Measurements from ENCODE around the gene ANKRD39. TPM values are rescaled to one million over a fixed set of nuclear protein-coding genes. Genes with fewer than 3 reads are reported as not detected.
A peak's percentile ranks its signal among the peaks of the same experiment; 100 is the strongest.

Gene ANKRD39
- total RNA-seq, 2 experiments from 2014 or later = 25.0 to 27.3 TPM

DNA sequence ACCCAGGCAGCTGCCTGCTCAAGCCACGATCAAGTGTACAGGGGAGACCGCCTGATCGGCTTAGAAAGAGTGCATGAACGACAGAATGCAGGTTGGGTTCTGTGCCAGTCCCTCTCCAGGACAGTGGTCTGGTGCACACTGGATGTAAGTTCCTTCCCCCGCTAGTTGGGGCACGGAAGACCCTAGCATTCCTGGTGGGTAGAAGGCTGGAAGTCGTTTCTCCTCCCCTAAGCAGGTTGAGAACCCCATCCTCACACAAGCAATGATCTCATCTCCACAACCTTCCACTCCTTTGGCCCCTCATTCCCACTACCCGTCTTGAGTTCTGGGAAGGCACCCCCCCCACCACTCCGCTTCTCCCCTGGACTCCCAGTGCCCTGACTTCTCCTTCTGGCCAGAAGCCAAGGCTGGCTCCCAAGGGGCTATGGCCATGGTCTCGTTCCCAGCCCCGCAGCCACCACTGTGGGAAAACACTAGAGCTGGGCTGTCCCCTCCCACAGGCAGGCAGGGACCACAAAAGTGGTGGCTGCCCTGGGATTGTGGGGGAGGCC is 1.4 kb upstream of the ANKRD39 start:
- intact Hi-C loops (cut with micrococcal nuclease) = loop anchor here (5.0 kb wide), 2 partner anchors 97 to 222 kb away; partner anchors contain the start of genes CNNM4 and KANSL3
- Mint-ChIP-seq H3K4me3 (peak overlapping the region; percentile 86), H3K4me1 (ENCODE audit: low read depth) (peaks cover 33% of the 10 kb centered on the region), H3K27ac (no peak overlapping the region), H3K27me3 (ENCODE audit: low read depth) (no peaks in the 10 kb centered on the region), H3K36me3 (ENCODE audit: low read depth) (peaks cover 7% of the 10 kb centered on the region), H3K9me3 (no peaks in the 10 kb centered on the region)
- CTCF ChIA-PET = interaction anchor here (1.9 to 10.4 kb wide), 4 partner anchors 9 to 102 kb away, joined by 14 to 214 read pairs (median 20); no protein-coding TSS in a partner anchor
- DNase-seq = no peak

DNA sequence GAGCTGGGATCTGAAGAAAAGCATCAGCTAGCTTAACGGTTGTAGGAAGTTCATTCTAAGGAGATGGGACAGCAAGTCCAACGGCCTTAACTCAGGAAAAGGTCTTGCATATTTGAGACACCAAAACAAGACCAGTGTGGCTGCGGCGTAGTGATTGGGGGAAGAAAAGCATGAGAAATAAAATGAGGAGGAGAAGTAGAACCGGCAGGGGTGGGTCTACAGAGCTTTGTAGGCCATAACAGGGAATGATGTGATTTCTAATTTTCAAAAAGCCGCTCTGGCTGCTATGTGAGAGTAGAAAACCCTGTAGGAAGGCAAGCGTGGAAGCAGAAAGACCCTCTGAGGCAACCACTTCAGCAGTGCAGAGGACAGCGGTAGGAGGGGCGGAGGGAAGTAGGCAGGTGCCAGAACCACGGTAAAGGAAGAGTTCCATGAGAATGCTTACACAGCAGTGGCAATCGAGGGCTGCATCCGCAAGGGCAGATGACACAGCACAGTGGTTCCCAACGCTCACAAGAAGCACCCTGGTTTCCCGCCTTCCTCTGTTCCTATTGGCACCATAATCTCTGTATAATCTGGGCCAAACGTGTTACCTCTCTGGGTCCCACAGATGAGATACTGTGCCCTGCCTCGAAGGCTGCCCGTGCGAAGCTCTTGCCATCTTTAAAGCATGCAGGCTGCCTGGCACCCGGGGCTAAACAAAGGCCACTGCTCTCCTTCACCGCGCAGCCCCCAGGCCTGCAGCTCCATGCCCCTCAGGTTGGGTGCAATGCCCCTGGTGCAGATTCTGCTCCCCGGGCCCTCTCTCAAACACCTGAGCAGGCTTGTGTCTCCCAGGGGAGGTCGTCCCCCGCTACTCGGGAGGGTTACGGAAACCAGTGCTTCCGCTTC is 795 bp downstream of the ANKRD39 start:
- Mint-ChIP-seq H3K9me3 (no peaks in the 10 kb centered on the region), H3K27ac (peak overlapping the region; percentile 71), H3K36me3 (ENCODE audit: low read depth) (peaks cover 16% of the 10 kb centered on the region), H3K4me3 (peak overlapping the region; percentile 86), H3K27me3 (ENCODE audit: low read depth) (no peaks in the 10 kb centered on the region), H3K4me1 (ENCODE audit: low read depth) (peaks cover 34% of the 10 kb centered on the region)
- intact Hi-C loops (cut with micrococcal nuclease) = loop anchor here (5.0 kb wide), 2 partner anchors 95 to 220 kb away; partner anchors contain the start of genes CNNM4 and KANSL3
- CTCF ChIA-PET = interaction anchor here (0.6 to 10.4 kb wide), 39 partner anchors 8 to 264 kb away, joined by 3 to 214 read pairs (median 5); partner anchors contain the start of genes ANKRD23 and ANKRD36
- peak; percentile 65 for DNase-seq

DNA sequence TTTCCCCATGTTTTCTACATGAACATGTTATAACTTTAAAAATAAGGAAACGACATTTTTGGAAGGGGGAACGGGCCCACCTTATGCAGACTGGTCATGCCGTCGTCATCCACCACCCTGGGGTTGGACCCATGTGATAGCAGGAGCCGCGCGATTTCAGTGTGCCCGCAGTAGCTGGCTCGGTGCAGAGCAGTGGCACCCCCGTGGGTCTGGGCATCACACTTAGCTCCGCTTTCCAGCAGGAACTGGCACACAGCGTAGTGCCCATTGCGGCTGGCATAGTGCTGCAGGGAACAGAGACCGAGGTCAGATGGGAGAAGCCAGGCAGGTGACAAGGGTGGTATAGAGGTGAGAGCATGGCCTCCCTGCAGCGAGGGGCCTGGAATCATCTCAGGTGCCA is 4.5 kb downstream of the ANKRD39 start:
- CTCF ChIA-PET = interaction anchor here (2.6 kb wide), 1 partner anchor 98 kb away, joined by 22 read pairs; no protein-coding TSS in a partner anchor
- H3K36me3 Mint-ChIP-seq (ENCODE audit: low read depth) = peaks cover 21% of the 10 kb centered on the region
- no peaks in the 10 kb centered on the region for H3K9me3 Mint-ChIP-seq
- H3K27ac Mint-ChIP-seq = no peak overlapping the region
- H3K4me3 Mint-ChIP-seq = no peak overlapping the region
- intact Hi-C loops (cut with micrococcal nuclease) = no loop called here
- H3K27me3 Mint-ChIP-seq (ENCODE audit: low read depth) = no peaks in the 10 kb centered on the region
- peaks cover 16% of the 10 kb centered on the region for H3K4me1 Mint-ChIP-seq (ENCODE audit: low read depth)
- DNase-seq = no peak

DNA sequence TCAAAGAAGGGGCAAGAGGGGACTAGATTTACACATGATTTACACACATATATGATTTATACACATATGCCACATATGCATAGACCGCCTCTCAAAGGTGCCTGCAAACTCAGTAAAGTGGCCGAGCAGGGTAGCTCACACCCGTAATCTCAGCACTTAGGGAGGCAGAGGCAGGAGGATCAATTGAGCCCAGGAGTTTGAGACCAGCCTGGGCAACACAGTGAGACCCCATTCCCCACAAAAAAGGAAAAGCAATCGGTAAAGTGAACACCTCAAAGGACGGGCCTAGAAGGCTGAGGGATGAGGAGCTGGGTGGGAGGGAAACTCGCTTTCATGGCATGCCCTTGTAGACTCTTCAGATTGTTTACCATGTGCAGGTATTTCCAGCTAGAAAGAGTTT is 5.1 kb downstream of the ANKRD39 start:
- CTCF ChIA-PET = interaction anchor here (0.9 to 2.6 kb wide), 2 partner anchors 89 to 98 kb away, joined by 5 to 22 read pairs; no protein-coding TSS in a partner anchor
- no peaks in the 10 kb centered on the region for H3K9me3 Mint-ChIP-seq
- no peak for DNase-seq
- H3K36me3 Mint-ChIP-seq (ENCODE audit: low read depth) = peaks cover 21% of the 10 kb centered on the region
- no peak overlapping the region for H3K4me3 Mint-ChIP-seq
- H3K27me3 Mint-ChIP-seq (ENCODE audit: low read depth) = no peaks in the 10 kb centered on the region
- H3K27ac Mint-ChIP-seq = no peak overlapping the region
- intact Hi-C loops (cut with micrococcal nuclease) = no loop called here
- H3K4me1 Mint-ChIP-seq (ENCODE audit: low read depth) = peaks cover 16% of the 10 kb centered on the region

DNA sequence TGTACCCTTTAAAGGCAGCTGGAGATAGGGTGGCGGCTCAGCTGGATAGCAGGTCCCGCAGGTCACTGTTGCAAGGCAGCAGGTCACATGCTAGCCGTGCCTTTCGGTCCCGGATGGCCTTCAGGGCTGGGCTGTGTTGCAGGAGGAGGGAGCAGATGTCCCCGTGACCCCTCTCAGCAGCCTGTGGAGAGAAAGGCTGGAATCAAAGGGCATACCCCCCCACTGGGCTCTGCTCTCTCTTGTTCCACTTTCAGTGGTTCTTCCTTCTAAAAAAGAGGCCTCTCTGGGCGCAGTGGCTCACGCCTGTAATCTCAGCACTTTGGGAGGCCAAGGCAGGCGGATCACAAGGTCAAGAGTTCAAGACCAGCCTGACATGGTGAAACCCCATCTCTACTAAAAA is 9.6 kb downstream of the ANKRD39 start:
- no peaks in the 10 kb centered on the region for H3K4me1 Mint-ChIP-seq (ENCODE audit: low read depth)
- peaks cover 21% of the 10 kb centered on the region for H3K36me3 Mint-ChIP-seq (ENCODE audit: low read depth)
- no peak overlapping the region for H3K27ac Mint-ChIP-seq
- H3K27me3 Mint-ChIP-seq (ENCODE audit: low read depth) = no peaks in the 10 kb centered on the region
- no peak for DNase-seq
- intact Hi-C loops (cut with micrococcal nuclease) = no loop called here
- no peaks in the 10 kb centered on the region for H3K9me3 Mint-ChIP-seq
- no peak overlapping the region for H3K4me3 Mint-ChIP-seq
- CTCF ChIA-PET = interaction anchor here (2.1 kb wide), 1 partner anchor 10 kb away, joined by 9 read pairs; the partner anchor contains the start of gene ANKRD39

DNA sequence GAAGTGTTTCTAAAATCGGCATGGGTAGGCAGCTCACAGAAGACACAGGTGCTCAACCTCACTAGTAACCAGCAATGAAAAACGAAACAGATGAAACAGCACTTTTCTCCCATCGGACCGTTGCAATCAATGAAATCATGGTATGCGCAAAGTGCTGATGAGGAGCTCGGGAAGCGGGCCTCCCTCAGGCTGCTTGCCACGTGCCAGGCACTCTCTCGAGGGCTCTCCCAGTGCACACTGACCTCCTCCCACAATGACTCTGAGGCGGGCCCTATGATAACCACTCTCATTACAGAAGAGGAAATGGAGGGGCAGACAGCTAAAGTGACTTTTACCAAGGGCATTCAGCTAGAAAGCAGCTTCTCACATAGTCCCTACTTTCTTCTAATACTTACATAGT is 10.2 kb downstream of the ANKRD39 start:
- H3K4me3 Mint-ChIP-seq = no peak overlapping the region
- H3K36me3 Mint-ChIP-seq (ENCODE audit: low read depth) = peaks cover 15% of the 10 kb centered on the region
- DNase-seq = no peak
- CTCF ChIA-PET = interaction anchor here (0.6 to 2.1 kb wide), 3 partner anchors 10 to 103 kb away, joined by 3 to 9 read pairs (median 4); partner anchors contain the start of gene ANKRD39
- intact Hi-C loops (cut with micrococcal nuclease) = no loop called here
- H3K27ac Mint-ChIP-seq = no peak overlapping the region
- H3K27me3 Mint-ChIP-seq (ENCODE audit: low read depth) = no peaks in the 10 kb centered on the region
- no peaks in the 10 kb centered on the region for H3K9me3 Mint-ChIP-seq
- no peaks in the 10 kb centered on the region for H3K4me1 Mint-ChIP-seq (ENCODE audit: low read depth)

DNA sequence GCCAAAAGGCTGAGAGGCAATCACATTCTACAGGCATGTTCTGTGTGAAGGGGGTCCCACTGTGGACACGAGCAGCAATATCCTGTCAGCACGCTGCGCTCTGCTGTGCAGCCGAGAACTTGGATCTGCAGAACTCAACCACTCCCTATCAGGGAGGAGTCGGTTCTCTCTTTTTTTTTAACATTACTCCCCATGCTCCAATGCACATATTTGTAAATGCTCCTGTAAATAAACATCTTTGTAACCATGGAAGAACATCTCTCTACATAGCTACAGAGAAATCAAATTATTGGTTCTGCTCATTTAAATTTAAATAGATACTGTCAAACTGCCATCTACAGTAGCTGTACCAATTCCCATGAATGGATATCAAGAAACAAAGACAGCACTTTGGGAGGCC is 11.0 kb downstream of the ANKRD39 start:
- no peak for DNase-seq
- CTCF ChIA-PET = no interaction called here
- intact Hi-C loops (cut with micrococcal nuclease) = no loop called here
- no peaks in the 10 kb centered on the region for H3K4me1 Mint-ChIP-seq (ENCODE audit: low read depth)
- no peak overlapping the region for H3K27ac Mint-ChIP-seq
- no peaks in the 10 kb centered on the region for H3K27me3 Mint-ChIP-seq (ENCODE audit: low read depth)
- no peaks in the 10 kb centered on the region for H3K9me3 Mint-ChIP-seq
- H3K4me3 Mint-ChIP-seq = no peak overlapping the region
- peaks cover 14% of the 10 kb centered on the region for H3K36me3 Mint-ChIP-seq (ENCODE audit: low read depth)

DNA sequence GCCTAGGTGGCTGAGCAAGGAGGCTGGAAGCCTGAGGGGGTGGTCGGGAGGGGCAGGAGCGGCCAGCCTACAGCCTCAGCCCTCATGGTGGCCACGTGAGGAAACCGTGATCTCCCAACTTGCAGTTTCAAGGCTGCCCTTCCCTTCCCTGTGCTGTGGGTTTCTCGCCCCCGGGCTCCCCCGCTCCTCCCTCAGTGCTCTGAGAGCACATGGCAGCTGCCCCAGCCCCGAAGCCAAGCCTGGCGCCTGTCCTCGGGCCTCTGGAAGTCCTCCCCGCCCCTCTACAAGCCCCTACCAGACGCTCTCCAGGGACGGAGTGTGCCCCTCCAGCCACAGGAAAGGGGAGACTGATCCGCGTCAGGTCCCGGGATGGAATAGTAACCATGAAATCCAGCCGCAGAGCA is 13.4 kb downstream of the ANKRD39 start:
- no peaks in the 10 kb centered on the region for H3K27me3 Mint-ChIP-seq (ENCODE audit: low read depth)
- no peak overlapping the region for H3K27ac Mint-ChIP-seq
- intact Hi-C loops (cut with micrococcal nuclease) = no loop called here
- no peaks in the 10 kb centered on the region for H3K9me3 Mint-ChIP-seq
- H3K4me3 Mint-ChIP-seq = no peak overlapping the region
- no peak for DNase-seq
- CTCF ChIA-PET = interaction anchor here (1.1 to 1.7 kb wide), 2 partner anchors 13 to 17 kb away, joined by 3 to 8 read pairs; partner anchors contain the start of gene ANKRD39
- peaks cover 6% of the 10 kb centered on the region for H3K4me1 Mint-ChIP-seq (ENCODE audit: low read depth)
- H3K36me3 Mint-ChIP-seq (ENCODE audit: low read depth) = peaks cover 16% of the 10 kb centered on the region

DNA sequence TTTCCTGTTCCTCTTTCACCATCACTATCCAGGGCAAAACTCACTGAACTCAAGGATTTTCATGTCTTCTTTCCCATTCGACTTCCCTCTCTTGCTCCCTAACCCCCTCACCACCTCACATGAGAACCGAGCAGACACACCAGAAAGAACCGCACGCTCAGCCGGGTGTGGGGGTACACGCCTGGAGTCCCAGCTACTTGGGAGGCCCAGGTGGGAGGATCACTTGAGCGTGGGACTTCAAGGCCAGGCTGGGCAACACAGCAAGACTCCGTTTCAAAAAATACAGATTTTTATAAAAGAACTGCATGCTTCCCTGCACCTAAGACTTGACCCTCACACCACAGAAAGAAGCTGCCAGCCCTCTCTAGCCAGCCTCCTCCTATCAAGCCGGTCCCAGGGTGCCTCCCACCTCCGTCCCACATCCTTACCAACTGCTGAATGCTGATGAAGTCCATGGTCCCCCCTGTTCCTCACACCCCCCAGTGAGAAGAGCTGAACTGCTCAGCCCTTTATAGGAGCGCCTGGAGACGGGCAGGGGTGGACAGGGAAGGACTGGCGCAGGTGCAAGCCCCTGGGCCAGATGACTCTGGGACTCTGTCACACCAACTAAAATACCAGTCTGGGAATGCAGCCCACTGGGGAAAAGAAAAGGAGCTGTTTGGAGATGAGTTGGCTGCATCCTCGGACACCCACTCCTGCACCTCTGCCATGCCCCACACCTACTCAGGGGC is 14.1 kb downstream of the ANKRD39 start, which contains the start of gene ANKRD23:
TSS of gene ANKRD23 (minus strand) at position 484 of the 731 bp plus-strand sequence. CDS start at position 455, 29 bp downstream.
- Mint-ChIP-seq H3K27ac (peak within 1 kb of the TSS; percentile 34), H3K27me3 (ENCODE audit: low read depth) (no peaks in the 10 kb centered on the region), H3K4me3 (no peak within 1 kb of the TSS), H3K36me3 (ENCODE audit: low read depth) (peaks cover 18% of the 10 kb centered on the region), H3K9me3 (no peaks in the 10 kb centered on the region), H3K4me1 (ENCODE audit: low read depth) (peaks cover 11% of the 10 kb centered on the region)
- CTCF ChIA-PET = interaction anchor here (1.1 to 1.7 kb wide), 2 partner anchors 14 to 16 kb away, joined by 3 to 8 read pairs; partner anchors contain the start of gene ANKRD39
- DNase-seq = no peak
- intact Hi-C loops (cut with micrococcal nuclease) = no loop called here

DNA sequence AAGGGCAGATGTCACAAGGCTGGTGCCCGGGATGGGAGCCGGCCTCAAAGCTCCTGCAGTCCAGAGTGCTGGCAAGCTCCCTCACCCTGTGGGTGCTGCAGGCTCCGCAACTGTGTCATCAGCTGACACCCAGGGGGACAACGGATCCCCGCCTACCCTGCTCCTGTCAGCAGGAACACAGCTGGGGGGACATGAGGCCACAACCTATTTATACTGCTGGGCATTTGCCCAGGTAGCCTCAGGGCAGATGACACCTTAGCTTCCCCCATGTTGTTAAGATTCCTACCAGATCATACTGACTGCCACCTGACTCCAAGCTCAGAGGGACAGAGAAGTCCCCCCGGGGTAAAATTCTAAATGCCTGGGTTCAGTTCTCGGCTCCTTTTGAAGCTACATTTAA is 15.2 kb downstream of the ANKRD39 start:
- intact Hi-C loops (cut with micrococcal nuclease) = no loop called here
- Mint-ChIP-seq H3K4me3 (no peak overlapping the region), H3K27me3 (ENCODE audit: low read depth) (no peaks in the 10 kb centered on the region)

DNA sequence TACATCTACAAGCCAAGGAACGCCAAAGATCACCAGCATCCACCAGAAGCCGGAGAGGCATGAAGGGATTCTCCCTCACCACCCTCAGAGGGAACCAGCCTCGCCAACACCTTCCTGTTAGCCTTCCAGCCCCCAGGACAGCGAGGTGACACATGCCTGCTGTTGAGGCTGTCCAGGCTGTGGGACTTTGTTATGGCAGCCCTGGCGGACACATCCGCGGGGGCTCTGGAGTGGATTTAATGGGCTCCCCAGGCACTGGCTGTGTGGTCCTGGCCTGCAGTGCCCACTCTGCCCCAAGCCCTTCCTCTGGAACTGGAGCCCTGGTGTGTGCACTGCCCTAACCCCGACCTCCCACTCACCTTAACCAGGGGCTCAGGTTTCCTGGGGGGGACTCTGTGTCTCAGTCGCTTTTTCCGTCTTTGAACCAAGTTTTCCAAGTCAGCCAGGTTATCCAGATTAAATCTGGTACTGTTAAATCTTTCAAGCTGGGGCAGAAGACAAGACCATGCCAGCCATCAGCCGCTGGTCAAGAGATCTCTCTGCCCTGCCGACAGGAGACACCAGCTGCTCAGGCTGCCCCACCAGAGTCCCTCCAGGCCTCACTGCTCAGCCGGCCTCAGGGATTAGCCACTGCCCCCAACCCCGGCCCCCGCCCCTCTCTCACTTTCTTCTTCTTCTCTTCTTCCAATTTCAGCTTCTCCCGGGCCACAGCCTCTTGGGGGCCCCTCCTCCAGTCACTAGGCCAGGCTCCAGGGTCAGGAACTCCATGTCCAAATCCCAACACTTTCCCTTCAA is 15.9 kb downstream of the ANKRD39 start:
- intact Hi-C loops (cut with micrococcal nuclease) = no loop called here
- DNase-seq = no peak
- Mint-ChIP-seq H3K4me1 (ENCODE audit: low read depth) (peaks cover 11% of the 10 kb centered on the region), H3K27ac (no peak overlapping the region), H3K9me3 (no peaks in the 10 kb centered on the region), H3K4me3 (no peak overlapping the region), H3K36me3 (ENCODE audit: low read depth) (peaks cover 12% of the 10 kb centered on the region), H3K27me3 (ENCODE audit: low read depth) (no peaks in the 10 kb centered on the region)
- CTCF ChIA-PET = interaction anchor here (0.7 to 1.3 kb wide), 3 partner anchors 10 to 110 kb away, joined by 3 to 5 read pairs (median 5); partner anchors contain the start of gene ANKRD39

More for the DNA sequence above, 15.2 kb downstream of the ANKRD39 start:
- H3K36me3 Mint-ChIP-seq (ENCODE audit: low read depth) = peaks cover 18% of the 10 kb centered on the region
- no peak overlapping the region for H3K27ac Mint-ChIP-seq
- H3K9me3 Mint-ChIP-seq = no peaks in the 10 kb centered on the region
- peaks cover 11% of the 10 kb centered on the region for H3K4me1 Mint-ChIP-seq (ENCODE audit: low read depth)
- CTCF ChIA-PET = interaction anchor here (0.6 to 1.3 kb wide), 4 partner anchors 9 to 270 kb away, joined by 3 to 5 read pairs (median 4); partner anchors contain the start of gene ANKRD39
- DNase-seq = no peak
